DMS53 treated with DMSO at 0.1 percent for 48 hours (cell line): ENCODE results near the gene KCNQ1.

Experiments used
- DNase-seq: peaks from one replicate; lab custom pipeline; 2025; ENCODE audit not compliant: unreplicated experiment; lab: John Stamatoyannopoulos, UW

Gene KCNQ1

DNA sequence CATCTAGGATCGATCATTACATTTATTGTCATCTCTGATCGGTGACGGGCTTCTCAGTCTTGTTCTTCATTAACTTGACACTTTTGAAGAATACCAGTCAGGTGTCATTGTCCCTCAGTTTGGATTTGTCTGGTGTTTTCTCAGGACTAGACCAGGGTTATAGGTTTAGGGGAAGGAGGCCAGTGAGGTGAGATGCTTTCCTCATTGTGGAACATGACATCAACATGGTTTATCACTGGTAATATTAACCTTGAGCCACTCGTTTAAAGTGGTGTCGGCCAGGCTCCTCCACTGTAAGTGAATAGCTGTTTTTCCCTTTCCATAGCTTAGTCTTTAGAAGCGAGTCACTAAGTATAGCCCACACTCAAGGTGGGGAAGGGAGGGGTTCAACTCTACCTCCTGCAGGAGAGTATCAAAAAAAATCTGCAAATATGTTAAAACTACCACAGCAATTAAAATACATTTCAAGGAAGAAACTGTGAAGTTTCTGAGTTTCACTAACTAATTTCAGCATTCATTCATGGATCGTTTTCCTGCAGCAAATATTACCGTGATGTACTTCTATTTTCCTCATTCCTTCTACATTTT lies 213.0 kb downstream of the KCNQ1 start:
- DNase-seq: no peak

DNA sequence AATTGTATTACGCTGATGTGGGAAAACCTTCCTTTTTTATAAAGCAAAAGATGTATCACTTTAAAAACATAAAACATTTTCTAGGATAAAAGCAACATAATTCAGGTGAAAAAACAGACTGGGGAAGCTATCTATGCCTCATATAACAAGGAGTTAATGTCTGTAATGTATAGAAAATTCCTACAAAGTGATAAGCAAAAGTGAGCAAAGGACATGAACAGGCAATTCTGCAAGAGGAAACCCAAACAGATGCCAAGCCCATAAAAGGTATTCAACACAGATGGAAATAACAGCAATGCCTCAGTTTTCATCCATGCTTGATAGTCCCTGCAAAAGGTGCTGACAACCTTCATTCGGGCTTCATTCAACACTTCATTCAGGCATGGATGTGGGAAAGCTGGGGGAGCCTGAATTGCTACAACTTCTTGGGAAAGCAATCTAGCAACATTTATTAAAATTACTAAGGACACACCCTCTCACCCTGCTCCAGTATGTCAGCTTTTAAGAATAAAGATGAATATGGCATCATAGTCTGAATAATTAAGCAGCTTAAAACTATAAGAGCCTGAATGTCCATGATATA lies 215.6 kb downstream of the KCNQ1 start:
- DNase-seq: no peak

DNA sequence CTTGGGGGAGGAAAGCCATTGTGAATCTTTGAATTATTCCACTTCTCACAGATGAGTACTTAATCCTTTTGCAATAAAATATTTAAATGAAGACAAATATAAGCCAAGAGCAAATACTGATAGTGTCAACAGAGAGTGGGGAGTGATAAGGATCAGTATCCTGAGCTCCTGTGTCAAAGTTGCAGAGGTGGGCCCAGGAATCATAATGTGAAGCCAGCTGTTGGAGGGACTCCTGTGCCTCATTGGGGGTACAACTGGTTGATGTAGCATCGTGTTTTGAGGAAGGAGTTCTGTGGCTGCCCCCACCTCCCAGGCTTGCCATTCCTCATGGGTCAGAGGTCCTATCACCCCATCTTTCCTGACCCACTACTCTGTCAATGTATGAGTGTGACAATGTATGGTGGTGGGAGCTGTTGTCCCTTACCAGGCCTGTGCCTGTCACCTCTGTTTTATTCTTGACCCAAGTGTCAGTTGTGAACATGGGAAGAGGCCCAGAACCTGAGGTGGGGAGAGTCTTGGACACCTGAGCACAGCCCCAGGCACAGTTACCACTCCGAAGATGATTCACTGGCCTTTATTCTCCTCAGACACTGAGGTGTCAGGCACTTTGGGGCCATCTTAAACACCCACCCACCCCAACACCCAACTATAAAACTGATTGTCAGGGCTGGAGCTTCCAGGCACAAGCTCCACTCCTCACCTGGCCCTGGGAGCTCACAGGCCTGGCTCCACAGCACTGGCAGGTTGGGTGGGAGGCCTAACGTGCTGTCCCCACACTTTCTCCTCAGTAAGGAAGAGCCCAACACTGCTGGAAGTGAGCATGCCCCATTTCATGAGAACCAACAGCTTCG lies 216.6 kb downstream of the KCNQ1 start:
- DNase-seq: no peak

DNA sequence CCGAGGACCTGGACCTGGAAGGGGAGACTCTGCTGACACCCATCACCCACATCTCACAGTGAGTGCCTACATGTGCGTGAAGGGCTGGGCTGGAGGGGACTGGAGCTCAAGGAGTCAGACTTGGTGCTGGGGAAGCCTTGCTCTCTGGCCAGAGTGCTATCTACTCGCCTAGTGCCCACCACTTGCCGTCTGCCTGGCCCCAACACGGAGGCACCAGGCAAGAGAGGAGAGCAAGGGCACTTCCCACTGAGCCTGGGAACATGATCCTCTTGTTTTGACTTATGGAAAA lies 217.2 kb downstream of the KCNQ1 start:
- DNase-seq: no peak

DNA sequence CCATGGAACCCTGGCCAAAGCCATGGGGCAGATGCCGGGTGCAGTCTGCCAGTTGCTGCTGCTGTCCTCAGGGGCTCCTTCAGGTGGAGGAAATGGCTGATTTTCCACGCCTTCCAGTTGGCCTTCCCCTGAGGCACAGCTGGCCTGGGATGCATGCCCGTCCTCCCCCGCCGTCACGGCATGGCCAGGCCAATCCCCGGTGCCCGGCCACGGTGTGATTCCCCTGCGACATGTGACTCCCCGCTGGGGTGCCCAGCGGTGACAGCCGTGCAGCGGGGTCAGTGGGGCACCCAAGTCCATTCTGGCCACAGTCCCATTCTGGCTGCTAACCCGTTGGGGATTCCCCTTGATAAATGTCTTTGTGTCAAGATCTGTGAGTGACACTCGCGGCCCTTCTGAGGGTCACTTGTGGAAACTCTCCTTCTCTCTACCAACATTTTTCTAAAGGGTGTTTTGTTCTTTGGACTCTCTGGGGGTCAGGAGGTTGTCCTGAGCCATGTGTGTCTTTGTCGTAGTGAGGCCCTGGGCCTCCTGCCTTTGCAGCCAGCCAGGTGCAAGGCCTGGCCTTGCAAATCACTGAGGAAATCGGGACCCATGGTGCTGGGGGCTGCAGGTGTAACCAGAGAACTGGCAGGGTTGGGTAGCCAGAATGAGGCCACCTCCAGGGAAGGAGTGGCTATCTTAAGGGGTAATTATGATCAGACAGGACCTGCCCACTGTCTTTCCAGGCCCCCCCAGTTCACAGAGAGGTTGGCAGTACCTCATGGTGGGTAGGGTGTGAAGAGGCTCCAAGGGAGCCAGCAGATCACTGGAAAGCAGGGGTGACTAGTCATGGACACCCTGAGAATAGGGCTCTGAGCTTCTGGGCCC lies 217.9 kb downstream of the KCNQ1 start:
- DNase-seq: no peak

DNA sequence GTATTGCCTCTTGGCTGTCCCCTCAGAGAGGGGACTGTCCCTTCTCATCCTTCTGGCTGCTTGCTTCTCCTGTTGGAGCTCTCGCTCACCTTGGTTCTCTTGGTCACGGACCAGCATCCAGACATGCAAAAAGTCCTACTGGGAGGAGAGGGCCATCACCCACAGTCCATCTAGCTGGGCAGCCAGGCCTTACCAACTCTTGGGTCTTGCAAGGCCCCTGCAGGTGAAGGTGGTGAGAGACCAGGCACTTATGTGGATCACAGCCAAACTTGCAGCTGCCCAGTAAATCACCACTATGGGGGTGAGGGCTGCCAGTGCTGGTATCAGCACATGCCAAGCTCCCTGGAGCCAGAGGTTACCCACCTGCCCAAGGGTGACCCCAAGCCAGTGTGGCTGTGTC lies 218.7 kb downstream of the KCNQ1 start:
- DNase-seq: no peak

GRCh38 chr11:2663915-2664314 lies 219.1 kb downstream of the KCNQ1 start:
- no peak for DNase-seq

- no peak for DNase-seq
Measured at GRCh38 chr11:2664376-2664775, 219.6 kb downstream of the KCNQ1 start.

DNA sequence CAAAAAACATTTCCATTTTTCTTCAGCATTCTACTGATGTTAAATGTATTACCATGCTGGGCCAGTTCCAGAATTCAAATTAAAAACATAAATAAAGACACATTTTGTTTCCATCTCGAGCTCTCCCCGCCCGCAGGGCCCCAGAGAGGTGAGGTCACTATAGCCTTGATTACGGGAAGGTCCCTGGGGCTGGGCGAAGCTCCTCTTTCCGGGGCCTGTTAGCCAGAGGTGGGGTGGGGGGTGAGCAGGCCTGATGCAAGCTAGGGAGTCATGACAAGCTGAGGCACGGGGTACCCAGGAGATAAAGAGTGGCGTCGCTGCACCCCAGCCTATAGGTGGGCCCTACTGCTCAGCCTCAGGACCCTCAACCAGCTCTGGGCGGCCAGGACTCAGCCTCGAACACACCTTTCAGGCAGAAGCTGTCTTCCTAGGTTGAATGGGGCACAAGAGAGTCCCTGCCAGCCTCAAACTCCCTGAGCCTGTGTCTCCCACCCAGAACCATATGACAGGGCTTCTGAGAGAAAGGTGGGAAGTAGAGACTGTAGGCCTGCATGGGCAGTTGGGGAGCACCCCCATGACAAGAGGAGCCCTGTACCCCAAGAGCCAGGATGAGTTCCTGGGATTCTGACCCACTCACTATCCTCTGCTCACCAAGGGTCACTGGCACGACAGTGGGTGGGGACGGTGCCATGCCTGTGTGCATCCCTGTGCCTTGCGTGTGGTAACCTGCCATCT lies 220.2 kb downstream of the KCNQ1 start:
- DNase-seq: no peak

DNA sequence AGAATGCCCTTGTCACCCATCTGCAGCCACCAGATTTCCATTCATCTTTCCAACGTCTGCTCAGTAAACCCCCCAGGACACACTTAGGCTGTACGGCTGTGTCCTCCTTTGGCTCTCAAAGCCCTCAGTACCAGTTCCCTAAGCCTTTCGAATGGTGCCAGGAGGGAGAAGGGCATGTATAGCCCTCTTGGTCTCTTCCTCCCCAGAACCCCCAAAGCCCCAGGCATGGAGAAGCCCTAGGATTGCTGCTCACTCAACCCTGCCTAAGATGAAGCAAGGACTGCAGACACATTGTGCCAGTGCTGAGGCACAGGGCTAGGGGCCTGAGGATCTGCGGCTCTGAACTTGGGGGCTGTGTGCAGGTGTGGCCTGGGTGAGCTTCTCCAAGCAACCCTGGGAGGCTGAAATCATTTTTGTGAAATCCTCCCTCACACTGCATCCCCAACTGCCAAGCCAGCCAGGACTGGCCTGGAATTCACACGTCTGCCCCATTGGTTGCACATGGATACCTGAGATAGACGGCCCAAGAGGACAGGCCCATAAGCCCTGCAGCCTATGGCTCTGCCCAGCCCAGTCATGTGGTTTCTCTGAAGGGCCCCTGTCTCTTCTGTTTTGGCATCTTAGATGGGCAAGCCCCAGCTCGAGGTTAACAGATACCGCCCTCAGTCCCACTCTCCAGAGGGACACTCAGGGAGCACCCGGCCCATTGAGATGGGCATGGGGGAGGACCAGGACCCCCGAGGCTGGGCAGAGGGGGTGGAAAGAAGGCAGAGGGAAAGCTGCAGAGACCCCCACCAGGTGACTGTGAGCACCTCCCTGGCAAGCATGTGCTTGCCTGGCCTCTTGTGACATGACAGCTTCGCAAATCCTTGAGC lies 221.0 kb downstream of the KCNQ1 start:
- DNase-seq: no peak

- DNase-seq: no peak
Measured at GRCh38 chr11:2666401-2666741, 221.6 kb downstream of the KCNQ1 start.

DNA sequence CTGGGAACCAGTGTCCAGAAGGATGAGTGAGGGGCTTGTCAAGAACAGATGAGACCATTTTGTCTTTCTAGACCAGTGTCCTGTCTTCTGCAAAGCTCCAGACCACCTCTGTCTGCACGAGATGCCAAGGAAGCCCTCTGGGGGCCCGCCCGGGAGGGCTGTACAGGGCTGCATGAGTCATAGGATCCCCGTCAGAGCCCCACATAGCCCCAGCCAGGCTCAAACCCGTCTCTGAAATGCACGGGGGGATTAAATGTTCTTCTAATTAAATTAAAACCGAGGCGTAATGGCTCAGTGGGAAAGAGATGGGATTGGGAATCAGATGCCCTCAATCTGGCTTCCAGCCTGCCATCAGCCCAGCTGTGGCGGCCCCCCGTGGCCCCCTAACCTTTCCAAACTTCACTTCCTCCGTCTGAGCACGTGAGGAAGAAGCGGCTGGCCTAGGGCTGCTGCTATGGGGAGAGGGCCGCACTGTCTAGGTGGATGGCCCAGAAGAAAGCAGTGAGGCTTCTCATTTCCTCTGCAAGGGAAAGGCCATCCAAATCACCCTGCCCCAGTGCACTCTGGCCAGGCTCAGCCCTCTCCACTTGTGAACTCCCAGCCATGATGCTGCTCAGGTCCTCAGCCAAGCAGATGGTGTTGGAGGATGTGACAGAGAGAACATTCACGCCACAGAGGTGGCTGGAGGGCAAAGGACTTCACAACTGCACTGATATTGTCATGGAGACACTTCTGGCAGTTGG lies 222.2 kb downstream of the KCNQ1 start:
- no peak for DNase-seq

DNA sequence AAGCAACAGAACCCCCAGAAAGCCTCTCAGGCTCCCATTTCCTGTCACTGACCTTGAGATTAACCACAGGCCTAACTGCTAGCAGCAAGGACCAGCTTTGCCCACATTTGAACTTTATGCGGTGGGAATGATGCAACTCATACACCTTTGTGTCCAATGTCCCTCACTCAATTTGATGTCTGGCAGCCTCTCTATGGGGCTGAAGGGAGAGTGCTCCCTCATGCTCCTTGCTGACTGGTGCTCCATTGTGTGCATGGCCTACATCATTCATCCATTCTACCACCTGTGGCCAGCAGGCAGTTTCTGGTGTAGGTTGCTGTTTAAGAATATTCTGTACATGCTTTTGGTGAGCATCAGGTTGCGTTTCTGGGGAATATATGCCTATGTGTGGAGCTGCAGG lies 223.1 kb downstream of the KCNQ1 start:
- no peak for DNase-seq

GRCh38 chr11:2668876-2669275 lies 224.1 kb downstream of the KCNQ1 start:
- no peak for DNase-seq

DNA sequence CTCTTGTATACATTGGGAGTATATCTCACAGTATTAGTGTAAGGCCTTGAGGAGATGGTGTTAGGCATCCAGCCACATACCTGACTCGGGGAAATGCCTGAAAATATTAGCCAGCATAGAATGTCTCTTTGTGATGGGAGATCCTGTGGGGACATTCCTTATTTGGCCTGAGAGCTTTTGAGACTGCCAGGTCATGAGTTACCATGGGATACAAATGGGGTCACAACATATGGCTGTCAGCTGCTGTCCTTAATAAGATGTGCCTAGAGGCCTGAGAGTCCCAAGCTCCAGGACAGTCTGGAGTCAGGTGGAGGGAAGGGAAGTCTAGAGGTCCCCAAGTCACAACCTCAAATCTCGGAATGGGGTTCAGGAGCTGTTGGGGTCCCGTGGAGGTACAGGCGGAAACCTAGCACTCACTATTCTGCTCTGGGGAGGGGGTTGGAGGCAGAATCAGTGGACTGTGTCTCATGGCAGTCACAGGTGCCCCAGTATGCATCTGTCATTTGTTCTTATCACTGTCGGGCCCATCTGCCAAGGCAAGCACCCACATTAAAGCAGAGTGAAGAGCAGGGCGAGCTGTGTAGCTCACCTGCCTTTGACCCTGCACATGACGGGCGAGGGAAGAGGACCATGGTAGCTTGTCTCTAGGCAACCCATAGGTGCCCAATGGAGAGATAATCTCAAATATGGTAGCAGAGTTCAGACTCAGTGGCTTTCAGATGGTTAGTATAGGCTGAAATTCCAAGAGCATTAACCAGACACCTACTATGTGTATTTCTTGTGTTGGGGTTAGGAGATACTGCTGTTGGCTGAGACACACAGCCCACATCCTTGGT lies 225.0 kb downstream of the KCNQ1 start:
- no peak for DNase-seq

GRCh38 chr11:2670541-2671100 lies 225.8 kb downstream of the KCNQ1 start:
- DNase-seq: no peak

GRCh38 chr11:2671748-2672147 lies 226.9 kb downstream of the KCNQ1 start:
- no peak for DNase-seq

GRCh38 chr11:2672553-2673249 lies 227.9 kb downstream of the KCNQ1 start:
- DNase-seq: no peak
